LNCaP clone FGC (cell line): ENCODE results near the gene ARHGEF39.

Experiments used
- DNase-seq: peaks from one replicate; pipeline ENCODE4 v3.0.0-alpha.2; 2011; ENCODE audit warnings: low read depth
- H3K4me3 ChIP-seq: 2 replicates; pipeline ENCODE4 v1.5.1; 2011; ENCODE audit warnings: mild to moderate bottlenecking, low read depth, low read length, control low read depth
- CTCF ChIP-seq: IDR thresholded peaks from 2 replicates; pipeline ENCODE4 v1.5.1; 2012; ENCODE audit warnings: mild to moderate bottlenecking; ENCODE audit not compliant: control insufficient read depth, insufficient read depth; ENCODE audit errors: extremely low read depth

The ARHGEF39 gene

DNA sequence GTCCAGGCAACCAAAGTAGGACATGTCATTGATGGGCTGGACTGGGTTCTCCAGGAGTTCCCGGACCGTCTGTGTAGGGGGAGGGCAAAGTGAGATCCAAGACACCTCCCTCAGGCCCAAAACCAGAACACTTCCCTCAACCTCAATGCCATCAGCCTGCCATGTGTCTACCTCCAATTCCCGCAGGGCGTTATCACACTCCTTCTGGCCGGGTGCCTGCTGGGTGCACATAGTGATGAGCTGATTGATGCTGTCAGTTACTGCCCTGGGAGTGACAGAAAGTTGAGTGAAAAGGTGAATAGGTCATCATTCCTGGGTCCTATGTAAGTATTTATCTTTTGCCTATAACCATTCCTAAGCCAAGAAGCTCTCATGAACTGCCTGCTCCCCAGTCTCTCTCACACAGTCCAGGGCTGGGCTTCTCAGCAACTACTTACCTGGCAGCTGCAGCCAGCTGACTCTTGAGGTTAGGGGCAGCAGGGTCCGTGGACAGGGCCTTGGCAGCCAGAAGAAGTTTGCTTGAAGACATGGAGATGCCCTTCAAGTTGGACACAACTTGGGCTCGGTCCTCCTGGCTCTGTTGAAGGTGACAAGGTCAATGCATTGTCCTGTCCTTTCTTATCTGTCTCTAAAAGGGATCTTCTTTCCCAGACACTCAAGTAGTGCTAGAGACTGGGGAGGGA lies 46.0 kb upstream of the ARHGEF39 start:
- no peak overlapping the region for H3K4me3 ChIP-seq
- DNase-seq = no peak
- no peak for TF ChIP-seq CTCF

DNA sequence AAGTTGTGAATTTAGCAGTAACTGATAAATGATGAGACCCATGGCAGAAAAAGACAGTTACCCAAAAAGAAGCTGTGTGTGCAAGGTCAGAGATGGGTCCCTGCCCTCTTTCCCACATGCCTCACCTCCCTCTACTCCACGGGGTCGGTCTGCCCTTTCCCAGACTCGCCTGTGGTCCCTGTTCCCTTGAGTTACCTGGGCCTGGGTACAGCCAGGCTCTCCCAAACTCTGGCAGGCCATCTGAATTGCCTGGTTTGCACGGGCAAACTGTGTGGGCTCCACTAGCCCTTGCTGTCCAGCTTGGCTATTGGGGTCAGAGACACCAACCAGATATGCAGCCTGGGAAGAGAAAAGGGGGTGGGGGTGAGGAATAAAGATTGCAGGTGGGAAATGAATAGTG lies 43.2 kb upstream of the ARHGEF39 start:
- H3K4me3 ChIP-seq = no peak overlapping the region
- no peak for DNase-seq
- no peak for TF ChIP-seq CTCF

DNA sequence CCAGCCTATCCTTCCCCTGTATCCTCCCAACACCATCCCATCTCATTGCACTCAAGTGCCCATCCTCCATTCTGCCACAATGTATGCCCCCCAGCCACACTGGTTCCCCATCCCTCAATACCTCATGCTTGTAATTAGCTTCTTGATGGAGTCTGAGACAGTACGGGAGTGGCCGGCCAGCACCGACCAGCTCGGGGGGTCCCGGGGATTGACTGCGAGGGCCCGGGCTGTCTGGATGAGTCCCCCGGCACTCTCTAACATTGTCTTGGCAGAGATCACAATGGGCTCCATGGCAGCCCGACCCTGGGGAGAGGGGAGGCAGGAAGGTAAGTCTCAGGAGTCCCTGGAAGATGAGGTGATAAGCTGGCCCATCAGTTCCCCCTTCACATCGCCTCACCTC lies 42.0 kb upstream of the ARHGEF39 start:
- no peak overlapping the region for H3K4me3 ChIP-seq
- TF ChIP-seq CTCF = no peak
- DNase-seq = no peak

DNA sequence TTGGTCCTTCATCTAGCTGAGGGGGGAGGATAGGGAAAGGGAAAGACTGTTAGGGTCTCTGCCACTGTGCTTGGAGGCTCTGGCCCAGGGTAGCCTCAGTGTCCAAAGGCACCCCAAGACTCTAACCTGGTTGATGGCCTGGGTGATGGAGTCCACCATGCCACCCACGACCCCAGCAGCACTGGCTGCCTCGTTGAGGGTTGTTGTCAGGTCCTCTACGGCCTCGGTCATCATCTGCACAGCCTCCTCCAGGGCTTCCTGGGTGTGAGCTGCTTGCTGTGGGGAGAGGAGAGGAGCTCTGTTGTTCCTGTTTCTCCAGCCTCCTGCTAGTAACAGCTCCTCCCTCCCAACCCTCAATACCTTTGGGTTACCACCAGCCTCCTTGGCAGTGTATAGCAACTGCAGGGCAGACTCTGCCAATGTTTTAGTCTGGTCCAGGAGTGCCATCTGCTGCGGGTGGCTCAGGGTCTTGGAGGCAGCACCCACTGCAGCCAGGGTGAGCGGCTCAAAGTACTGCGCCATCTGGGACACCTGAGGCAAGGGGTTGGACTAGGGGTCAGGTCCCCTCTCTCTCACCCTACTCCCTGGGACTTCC lies 40.9 kb upstream of the ARHGEF39 start:
- no peak for TF ChIP-seq CTCF
- no peak for DNase-seq
- no peak overlapping the region for H3K4me3 ChIP-seq

- no peak overlapping the region for H3K4me3 ChIP-seq
- no peak for TF ChIP-seq CTCF
- DNase-seq = no peak
Observed at GRCh38 chr9:35705372-35705771, 40.4 kb upstream of the ARHGEF39 start.

- DNase-seq = no peak
- no peak for TF ChIP-seq CTCF
- no peak overlapping the region for H3K4me3 ChIP-seq
Observed at GRCh38 chr9:35703906-35704672, 39.1 kb upstream of the ARHGEF39 start.
